GM12878 (cell line): ENCODE measurements around the gene PRAMEF8.
"Not testable (repeated sequence)": the region's sequence is repeated elsewhere in the genome, so short reads cannot be mapped to it uniquely, and the experiment has no call there.

Source experiments
- BHLHE40 ChIP-seq, 2 experiments: fragments of 450-650 bp in 1 of 2; IDR thresholded peaks; 2 replicates each; pipeline ENCODE4 v1.6.1; 2011 to 2017; ENCODE audit warnings: low read depth in 2 of 2, borderline replicate concordance in 1 of 2, improper control_type of control experiment in 1 of 2, low read length in 1 of 2, mild to moderate bottlenecking in 1 of 2
- CBFB ChIP-seq: IDR thresholded peaks from 2 replicates; pipeline ENCODE4 v1.6.1; 2016; ENCODE audit warnings: antibody characterized with exemption, low read depth
- CBX5 ChIP-seq: sonication (generic); IDR thresholded peaks from 2 replicates; pipeline ENCODE4 v1.6.1; 2016; ENCODE audit warnings: low read depth, moderate library complexity, mild to moderate bottlenecking, inconsistent platforms
- CEBPB ChIP-seq, 2 experiments: fragments of 150-350 bp in 1 of 2; IDR thresholded peaks; 2 replicates each; pipeline ENCODE4 v1.6.1; 2012 to 2014; ENCODE audit warnings: low read depth in 2 of 2, low read length in 2 of 2, borderline replicate concordance in 1 of 2, inconsistent platforms in 1 of 2
- CTCF ChIP-seq, 3 experiments: IDR thresholded peaks in 2 of 3; conservative IDR thresholded peaks in 1 of 3; 2 replicates each; pipeline ENCODE4 v1.5.1; 2011; ENCODE audit warnings: low read depth in 3 of 3, low read length in 3 of 3, mild to moderate bottlenecking in 3 of 3, control low read depth in 2 of 3, moderate library complexity in 2 of 3, inconsistent platforms in 1 of 3, mixed read lengths in 1 of 3; ENCODE audit not compliant: control insufficient read depth in 2 of 3, insufficient read depth in 1 of 3; ENCODE audit errors: extremely low read depth in 1 of 3
- FOXK2 ChIP-seq: fragments of 450-650 bp; IDR thresholded peaks from 2 replicates; pipeline ENCODE4 v1.6.1; 2017; ENCODE audit warnings: mild to moderate bottlenecking, moderate library complexity
- GABPA ChIP-seq: IDR thresholded peaks from 2 replicates; pipeline ENCODE4 v1.6.1; 2014; ENCODE audit warnings: antibody characterized with exemption, low read depth, mild to moderate bottlenecking, inconsistent platforms
- KDM1A ChIP-seq: fragments of 200-600 bp; sonication (generic); IDR thresholded peaks from 2 replicates; pipeline ENCODE4 v1.6.1; 2016; ENCODE audit warnings: borderline replicate concordance
- PAX8 ChIP-seq: fragments of 450-650 bp; IDR thresholded peaks from 2 replicates; pipeline ENCODE4 v1.6.1; 2017; ENCODE audit warnings: mild to moderate bottlenecking, moderate library complexity
- SIN3A ChIP-seq: IDR thresholded peaks from 2 replicates; pipeline ENCODE4 v1.6.1; 2012; ENCODE audit warnings: low read depth, low read length, improper control_type of control experiment
- SREBF2 ChIP-seq: IDR thresholded peaks from 2 replicates; pipeline ENCODE4 v1.6.1; 2012; ENCODE audit warnings: mild to moderate bottlenecking, low read length
- YY1 ChIP-seq: IDR thresholded peaks from 2 replicates; pipeline ENCODE4 v1.6.1; 2011; ENCODE audit warnings: low read depth, mild to moderate bottlenecking, low read length

- not testable (repeated sequence) for TF ChIP-seq CTCF (IDR thresholded peaks at IDR 0.05 in 2 of 3, conservative IDR thresholded peaks at IDR 0.05 in 1 of 3; ENCODE audit: control insufficient read depth in 2 of 3, extremely low read depth in 1 of 3, insufficient read depth in 1 of 3, low read depth in 3 of 3, low read length in 3 of 3); SREBF2; KDM1A; PAX8; BHLHE40 (IDR thresholded peaks at IDR 0.05; ENCODE audit: borderline replicate concordance in 1 of 2, low read depth in 2 of 2, low read length in 1 of 2); YY1; CBFB; CBX5; SIN3A; FOXK2; GABPA; CEBPB (IDR thresholded peaks at IDR 0.05; ENCODE audit: borderline replicate concordance in 1 of 2, low read depth in 2 of 2, low read length in 2 of 2)
Observed at GRCh38 chr1:13279617-13280016, 5.3 kb downstream of the PRAMEF8 start.
